Glutamatergic neuron (in vitro differentiated cells): Measurements from ENCODE around the gene OTULIN. TPM values are rescaled to one million over a fixed set of nuclear protein-coding genes. Genes with fewer than 3 reads are reported as not detected.

Experiments
- DNase-seq: peaks from one replicate; pipeline ENCODE4 v3.0.0; 2022
- H3K27ac Mint-ChIP-seq: one replicate; pipeline ENCODE4 v1.8.0; 2020; ENCODE audit warnings: mild to moderate bottlenecking, mixed read lengths, inconsistent platforms; ENCODE audit not compliant: unreplicated experiment
- H3K27me3 Mint-ChIP-seq: one replicate; pipeline ENCODE4 v1.8.0; 2020; ENCODE audit warnings: mild to moderate bottlenecking, moderate library complexity, mixed read lengths, inconsistent platforms; ENCODE audit not compliant: unreplicated experiment
- H3K36me3 Mint-ChIP-seq: one replicate; pipeline ENCODE4 v1.8.0; 2020; ENCODE audit warnings: mild to moderate bottlenecking, mixed read lengths, inconsistent platforms; ENCODE audit not compliant: unreplicated experiment
- H3K4me1 Mint-ChIP-seq: one replicate; pipeline ENCODE4 v1.8.0; 2020; ENCODE audit warnings: mild to moderate bottlenecking, low read depth, mixed read lengths, inconsistent platforms; ENCODE audit not compliant: unreplicated experiment
- H3K4me3 Mint-ChIP-seq: one replicate; pipeline ENCODE4 v1.8.0; 2020; ENCODE audit warnings: mild to moderate bottlenecking, mixed read lengths, inconsistent platforms; ENCODE audit not compliant: unreplicated experiment
- H3K9me3 Mint-ChIP-seq: one replicate; pipeline ENCODE4 v1.8.0; 2020; ENCODE audit warnings: mild to moderate bottlenecking, moderate library complexity, mixed read lengths, inconsistent platforms; ENCODE audit not compliant: unreplicated experiment
- total RNA-seq: library from RNA; stranded (reverse); fragmentation: NEBNext Ultra II Directional; extraction: Animal tissue kit (Norgen Biotek cat#: 25700); gene quantifications from one replicate; pipeline ENCODE4 v1.2.1, GENCODE V29; 2021; ENCODE audit not compliant: unreplicated experiment
- TF ChIP-seq, protein P1 (sequence below): fragments of 200-600 bp; sonication (generic); IDR thresholded peaks from one replicate; pipeline ENCODE4 v1.5.0; 2021; ENCODE audit not compliant: partially characterized antibody, unreplicated experiment

Gene OTULIN
- total RNA-seq, 1 donor from 2014 or later: 17.7 TPM

DNA sequence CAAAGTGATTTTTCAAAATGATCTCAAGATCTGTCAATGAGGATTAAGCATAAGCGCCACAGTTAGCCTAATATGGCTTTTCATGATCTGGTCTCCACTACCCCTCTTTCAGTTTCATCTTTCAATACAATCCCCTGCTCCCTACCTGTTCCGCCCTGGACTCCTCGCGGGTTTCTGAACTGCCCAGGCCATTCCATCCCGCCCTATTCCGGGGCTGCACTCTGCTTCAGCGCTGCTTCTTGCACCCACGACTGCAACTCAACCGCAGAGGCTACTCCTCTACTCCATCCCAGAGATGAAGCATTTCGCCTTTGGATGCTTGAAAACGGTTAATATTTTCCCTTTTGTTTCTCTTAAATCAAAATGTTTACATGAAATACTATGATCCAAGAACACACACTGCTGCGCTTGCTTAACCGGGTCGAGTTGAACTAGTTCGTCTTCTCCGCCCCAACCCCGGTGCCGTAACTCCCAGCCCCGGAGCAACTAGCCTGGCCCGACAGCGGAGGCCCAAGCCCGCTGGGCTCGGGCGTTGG, 716 bp upstream of the OTULIN start:
- TF ChIP-seq, protein P1, sequence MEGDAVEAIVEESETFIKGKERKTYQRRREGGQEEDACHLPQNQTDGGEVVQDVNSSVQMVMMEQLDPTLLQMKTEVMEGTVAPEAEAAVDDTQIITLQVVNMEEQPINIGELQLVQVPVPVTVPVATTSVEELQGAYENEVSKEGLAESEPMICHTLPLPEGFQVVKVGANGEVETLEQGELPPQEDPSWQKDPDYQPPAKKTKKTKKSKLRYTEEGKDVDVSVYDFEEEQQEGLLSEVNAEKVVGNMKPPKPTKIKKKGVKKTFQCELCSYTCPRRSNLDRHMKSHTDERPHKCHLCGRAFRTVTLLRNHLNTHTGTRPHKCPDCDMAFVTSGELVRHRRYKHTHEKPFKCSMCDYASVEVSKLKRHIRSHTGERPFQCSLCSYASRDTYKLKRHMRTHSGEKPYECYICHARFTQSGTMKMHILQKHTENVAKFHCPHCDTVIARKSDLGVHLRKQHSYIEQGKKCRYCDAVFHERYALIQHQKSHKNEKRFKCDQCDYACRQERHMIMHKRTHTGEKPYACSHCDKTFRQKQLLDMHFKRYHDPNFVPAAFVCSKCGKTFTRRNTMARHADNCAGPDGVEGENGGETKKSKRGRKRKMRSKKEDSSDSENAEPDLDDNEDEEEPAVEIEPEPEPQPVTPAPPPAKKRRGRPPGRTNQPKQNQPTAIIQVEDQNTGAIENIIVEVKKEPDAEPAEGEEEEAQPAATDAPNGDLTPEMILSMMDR: no peak
- peak overlapping the region; percentile 98 for H3K4me3 Mint-ChIP-seq
- H3K27me3 Mint-ChIP-seq: peaks cover 5% of the 10 kb centered on the region
- peak; percentile 27 for DNase-seq
- no peaks in the 10 kb centered on the region for H3K36me3 Mint-ChIP-seq
- H3K9me3 Mint-ChIP-seq: peaks cover 4% of the 10 kb centered on the region
- H3K27ac Mint-ChIP-seq: peak overlapping the region; percentile 90
- H3K4me1 Mint-ChIP-seq: peaks cover 12% of the 10 kb centered on the region

DNA sequence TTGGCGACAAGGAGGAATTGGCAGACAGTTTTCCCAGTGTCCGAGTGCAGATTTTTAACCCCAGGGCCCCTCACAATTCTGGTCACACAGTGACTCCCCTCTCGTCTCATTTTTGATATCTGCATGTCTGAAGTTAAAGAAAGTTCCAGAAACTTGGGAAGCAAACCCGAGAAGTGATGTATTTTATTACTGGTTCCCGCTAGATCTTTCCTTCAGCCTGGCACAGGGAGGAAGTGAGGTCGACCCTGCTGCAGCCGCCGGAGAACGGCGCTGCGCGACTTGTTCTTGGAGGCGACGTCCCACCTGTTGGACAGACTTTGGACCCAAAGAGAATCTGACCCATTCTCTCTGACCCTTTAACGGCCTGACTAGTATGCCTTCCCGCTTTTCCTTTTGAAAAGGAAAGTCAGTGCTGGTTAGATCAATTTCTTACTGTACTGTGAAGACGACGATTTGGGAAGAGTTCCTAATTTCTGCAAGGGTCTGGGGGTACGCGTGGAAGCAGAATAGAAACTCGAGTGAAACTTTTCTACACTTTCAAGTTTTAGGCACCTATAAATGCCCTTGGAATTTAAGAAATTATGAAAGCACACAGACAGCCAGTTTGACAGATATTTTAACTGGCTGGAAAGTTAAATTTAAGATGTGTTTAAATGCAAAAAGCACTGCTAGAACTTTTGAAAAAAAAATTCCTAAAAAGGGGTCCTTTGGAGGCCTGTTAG, 744 bp downstream of the OTULIN start:
- Mint-ChIP-seq H3K9me3 (peaks cover 4% of the 10 kb centered on the region), H3K27ac (no peak overlapping the region), H3K4me3 (peak overlapping the region; percentile 95), H3K4me1 (peaks cover 12% of the 10 kb centered on the region), H3K36me3 (no peaks in the 10 kb centered on the region), H3K27me3 (peaks cover 5% of the 10 kb centered on the region)
- no peak for DNase-seq
- TF ChIP-seq, protein P1: no peak

DNA sequence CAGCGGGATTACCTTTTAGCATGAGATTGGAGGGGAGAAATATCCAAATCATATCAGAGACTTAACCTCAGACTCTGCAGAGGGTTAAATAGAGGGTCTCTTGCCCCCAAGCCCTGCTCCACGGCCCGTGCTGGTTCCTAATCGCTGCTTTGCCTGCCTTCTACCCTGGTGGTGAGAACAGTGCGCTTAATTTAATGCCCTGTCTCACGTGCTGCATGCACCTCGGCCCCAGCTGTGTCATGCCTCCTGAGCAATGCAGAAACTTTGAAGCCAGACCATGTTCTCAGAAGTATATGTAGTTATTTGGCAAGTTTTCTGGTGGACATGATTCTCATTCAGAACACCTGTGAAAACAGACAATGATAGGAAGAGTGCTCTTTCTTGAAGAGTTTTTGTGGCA, 1.4 kb downstream of the OTULIN start:
- Mint-ChIP-seq H3K36me3 (no peaks in the 10 kb centered on the region), H3K27ac (no peak overlapping the region), H3K9me3 (peaks cover 4% of the 10 kb centered on the region), H3K4me1 (peaks cover 12% of the 10 kb centered on the region), H3K4me3 (peak overlapping the region; percentile 95), H3K27me3 (peaks cover 5% of the 10 kb centered on the region)
- DNase-seq: peak; percentile 40
- TF ChIP-seq, protein P1: no peak

DNA sequence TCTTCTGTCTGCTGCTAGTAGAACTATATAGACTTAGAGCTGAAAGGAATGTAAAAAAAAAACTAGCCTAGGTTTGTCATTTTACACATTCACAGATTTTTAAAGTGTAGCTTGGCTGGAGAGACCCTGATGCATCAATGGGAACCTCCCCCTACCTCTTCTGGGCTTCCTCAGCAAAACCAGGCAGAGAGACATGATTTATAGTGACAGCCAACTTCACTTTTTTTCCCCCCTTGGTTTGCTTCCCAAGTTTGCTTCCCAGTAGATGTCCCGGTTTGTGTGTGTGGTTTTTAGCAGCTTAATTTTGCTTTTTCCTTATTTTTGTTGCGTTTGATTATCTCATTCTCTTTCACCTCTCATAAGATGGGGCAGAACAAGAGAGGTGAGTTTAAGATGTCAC, 1.8 kb downstream of the OTULIN start:
- no peaks in the 10 kb centered on the region for H3K36me3 Mint-ChIP-seq
- TF ChIP-seq, protein P1: no peak
- no peak overlapping the region for H3K27ac Mint-ChIP-seq
- DNase-seq: no peak
- H3K27me3 Mint-ChIP-seq: peaks cover 5% of the 10 kb centered on the region
- H3K4me1 Mint-ChIP-seq: peaks cover 12% of the 10 kb centered on the region
- H3K4me3 Mint-ChIP-seq: peak overlapping the region; percentile 79
- H3K9me3 Mint-ChIP-seq: peaks cover 4% of the 10 kb centered on the region

DNA sequence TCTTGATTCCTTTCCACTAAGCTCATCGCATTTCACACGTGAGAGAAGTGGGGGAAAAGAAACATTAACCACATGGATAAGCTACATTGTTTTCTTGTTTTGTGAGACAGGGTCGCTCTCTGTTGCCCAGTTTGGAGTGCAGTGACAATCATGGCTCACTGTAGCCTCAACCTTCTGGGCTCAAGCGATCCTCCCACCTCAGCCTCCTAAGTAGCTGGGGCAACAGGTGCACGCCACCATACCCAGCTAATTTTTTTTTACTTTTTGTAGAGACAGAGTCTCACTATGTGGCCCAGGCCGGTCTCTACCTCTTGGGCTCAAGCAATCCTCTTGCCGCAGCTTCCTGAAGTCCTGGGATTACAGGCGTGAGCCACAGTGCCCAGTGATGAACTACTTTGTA, 2.8 kb downstream of the OTULIN start:
- no peak overlapping the region for H3K27ac Mint-ChIP-seq
- no peak overlapping the region for H3K4me3 Mint-ChIP-seq
- DNase-seq: no peak
- TF ChIP-seq, protein P1: no peak
- H3K4me1 Mint-ChIP-seq: peaks cover 12% of the 10 kb centered on the region
- peaks cover 5% of the 10 kb centered on the region for H3K27me3 Mint-ChIP-seq
- H3K9me3 Mint-ChIP-seq: peaks cover 4% of the 10 kb centered on the region
- H3K36me3 Mint-ChIP-seq: no peaks in the 10 kb centered on the region
